ENCODE results near the gene LIN52. TPM values are rescaled to one million over a fixed set of nuclear protein-coding genes. Genes with fewer than 3 reads are reported as not detected.

The LIN52 gene
- polyA plus RNA-seq, 4 donors = 16.6 to 19.4 (median 19.4) TPM

- DNase-seq (ENCODE audit: low read depth in 4 of 4, low spot score in 3 of 4) = no peak
These were observed 134.8 kb downstream of the LIN52 start for GRCh38 chr14:74219277-74220205.

DNA sequence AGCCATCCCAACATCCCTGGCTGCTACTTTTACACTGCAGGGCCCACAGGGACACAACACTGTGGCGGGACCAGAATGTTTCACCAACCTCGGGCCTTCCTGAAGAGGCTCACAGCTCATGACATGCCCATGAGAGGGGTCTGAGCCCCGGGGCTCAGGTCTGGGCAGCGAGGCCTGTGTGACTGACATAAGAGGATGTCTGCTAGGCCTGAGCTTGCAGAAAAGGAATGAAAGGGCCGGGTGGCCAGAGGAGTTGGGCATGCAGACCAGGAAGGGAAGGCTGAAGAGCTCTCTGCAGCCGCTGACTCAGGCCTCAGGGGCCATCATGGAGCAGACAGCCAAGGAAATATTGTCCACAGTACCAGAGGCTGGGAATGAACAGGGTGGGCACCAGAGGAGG is 136.2 kb downstream of the LIN52 start:
- no peak for DNase-seq (ENCODE audit: low read depth in 4 of 4, low spot score in 3 of 4)

DNA sequence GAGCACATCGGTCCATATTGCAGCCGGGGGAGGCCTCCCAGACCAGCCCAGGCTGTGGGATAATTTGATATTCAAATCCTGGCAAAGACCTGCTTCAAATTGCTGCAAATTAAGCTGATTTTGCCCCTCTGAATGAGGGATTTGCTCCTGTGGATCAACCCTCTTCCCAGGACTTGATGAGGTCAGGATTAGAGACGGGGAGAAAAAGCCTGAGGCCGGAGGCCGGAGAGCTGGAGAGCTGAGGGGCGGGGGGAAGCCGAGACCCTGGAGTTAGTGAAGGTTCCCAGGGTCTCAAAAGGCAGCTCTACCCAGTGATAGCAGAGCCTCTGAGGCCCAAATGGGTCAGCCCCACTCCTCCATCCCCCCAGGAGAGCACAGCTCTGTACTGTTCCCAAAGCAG is 137.0 kb downstream of the LIN52 start:
- DNase-seq (ENCODE audit: low read depth in 4 of 4, low spot score in 3 of 4) = no peak

DNA sequence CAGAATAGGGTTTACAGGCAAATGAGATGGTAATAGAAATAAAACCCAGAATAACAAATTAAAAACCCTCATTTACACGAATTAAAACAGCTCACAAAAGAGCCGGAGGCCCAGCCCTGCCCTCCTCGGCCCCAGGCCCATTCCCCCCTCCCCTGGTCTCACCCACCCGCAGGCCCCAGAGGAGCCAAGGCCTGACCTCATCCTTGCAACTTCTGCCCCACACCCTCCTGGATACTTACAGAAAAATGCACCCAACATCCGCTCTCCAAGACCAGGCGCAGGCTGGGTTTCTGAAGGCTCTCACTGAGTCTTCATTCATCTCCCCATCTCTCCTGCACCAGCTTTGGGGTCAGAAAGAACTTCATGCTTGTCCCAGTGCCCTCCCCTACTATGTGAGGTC is 138.3 kb downstream of the LIN52 start:
- DNase-seq (ENCODE audit: low read depth in 4 of 4, low spot score in 3 of 4) = no peak

DNA sequence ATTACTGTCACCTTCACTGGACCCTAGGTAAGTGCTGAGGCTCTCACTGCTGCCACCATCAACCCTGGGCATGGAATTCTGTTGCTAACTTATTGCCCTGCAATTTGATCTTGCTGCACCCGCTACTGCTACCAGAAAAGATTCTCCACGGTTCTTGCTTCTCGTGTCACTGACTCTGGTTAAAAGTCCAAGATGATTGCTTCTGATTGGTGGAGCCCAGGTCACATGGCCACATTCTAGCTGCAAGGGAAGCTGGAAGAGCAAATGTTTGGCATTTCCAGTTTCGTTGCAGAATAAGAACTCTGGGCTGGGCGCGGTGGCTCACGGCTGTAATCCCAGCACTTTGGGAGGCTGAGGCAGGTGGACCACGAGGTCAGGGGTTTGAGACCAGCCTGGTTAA is 147.0 kb downstream of the LIN52 start:
- no peak for DNase-seq (ENCODE audit: low read depth in 4 of 4, low spot score in 3 of 4)

GRCh38 chr14:74235017-74235416 is 150.3 kb downstream of the LIN52 start:
- DNase-seq (ENCODE audit: low read depth in 4 of 4, low spot score in 3 of 4) = no peak

- no peak for DNase-seq (ENCODE audit: low read depth in 4 of 4, low spot score in 3 of 4)
These were observed 152.7 kb downstream of the LIN52 start for GRCh38 chr14:74237441-74237840.

- no peak for DNase-seq (ENCODE audit: low read depth in 4 of 4, low spot score in 3 of 4)
These were observed 154.5 kb downstream of the LIN52 start, which contains the start of gene VSX2 for GRCh38 chr14:74238974-74239847. Gene VSX2 (plus strand): TSS chr14:74239449. CDS start chr14:74239562, 113 bp downstream.

DNA sequence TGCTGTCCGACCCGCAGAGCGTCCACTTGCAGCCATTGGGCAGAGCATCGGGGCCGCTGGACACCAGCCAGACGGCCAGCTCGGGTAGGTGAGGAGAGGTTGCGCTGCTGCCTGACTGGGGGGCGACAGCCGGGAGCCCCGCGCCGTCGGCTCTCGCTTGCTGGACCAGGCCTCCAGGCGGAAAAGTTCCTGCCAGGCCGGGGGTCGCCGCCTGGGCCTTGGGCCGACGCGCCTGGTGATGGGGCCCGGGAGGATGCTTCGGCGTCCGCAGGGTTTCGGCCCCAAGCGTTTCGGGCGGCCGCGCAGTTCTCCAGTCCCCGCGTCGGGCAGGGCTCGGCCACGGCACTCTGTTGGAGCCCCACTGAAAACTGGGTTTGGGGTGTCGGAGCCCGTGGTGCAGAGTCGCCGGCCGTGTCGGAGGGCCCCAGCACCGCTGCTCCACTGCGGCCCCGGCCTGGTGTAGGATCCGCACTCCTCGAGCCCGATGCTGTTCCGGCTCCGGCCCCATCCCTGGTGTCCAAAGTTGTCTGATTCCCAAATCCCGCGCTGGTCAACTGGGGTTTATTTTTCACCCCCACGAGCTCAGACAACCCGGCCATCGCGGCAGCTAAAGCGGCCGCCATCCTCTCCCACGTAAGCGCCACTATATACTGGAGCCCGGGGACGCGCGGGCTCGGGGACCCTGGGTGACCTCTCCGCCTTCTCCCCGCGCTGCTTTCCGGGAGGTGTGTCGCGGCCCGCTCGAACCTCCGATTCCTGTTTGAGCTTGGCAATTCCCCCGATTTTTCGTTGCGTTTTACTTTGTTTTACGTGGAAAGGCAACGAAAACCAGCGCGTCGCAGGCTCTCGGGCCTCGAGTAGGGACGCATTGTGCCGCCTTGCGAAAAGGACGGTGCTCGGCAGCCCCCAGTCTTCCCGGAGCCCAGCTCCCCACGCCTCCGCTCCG is 155.4 kb downstream of the LIN52 start:
- no peak for DNase-seq (ENCODE audit: low read depth in 4 of 4, low spot score in 3 of 4)

GRCh38 chr14:74240794-74241651 is 156.3 kb downstream of the LIN52 start:
- no peak for DNase-seq (ENCODE audit: low read depth in 4 of 4, low spot score in 3 of 4)

- DNase-seq (ENCODE audit: low read depth in 4 of 4, low spot score in 3 of 4) = no peak
These were observed 156.9 kb downstream of the LIN52 start for GRCh38 chr14:74241652-74242017.

GRCh38 chr14:74242021-74242779 is 157.4 kb downstream of the LIN52 start:
- no peak for DNase-seq (ENCODE audit: low read depth in 4 of 4, low spot score in 3 of 4)

GRCh38 chr14:74242780-74243042 is 158.0 kb downstream of the LIN52 start:
- no peak for DNase-seq (ENCODE audit: low read depth in 4 of 4, low spot score in 3 of 4)

- DNase-seq (ENCODE audit: low read depth in 4 of 4, low spot score in 3 of 4) = no peak
These were observed 158.3 kb downstream of the LIN52 start for GRCh38 chr14:74243051-74243450.

DNA sequence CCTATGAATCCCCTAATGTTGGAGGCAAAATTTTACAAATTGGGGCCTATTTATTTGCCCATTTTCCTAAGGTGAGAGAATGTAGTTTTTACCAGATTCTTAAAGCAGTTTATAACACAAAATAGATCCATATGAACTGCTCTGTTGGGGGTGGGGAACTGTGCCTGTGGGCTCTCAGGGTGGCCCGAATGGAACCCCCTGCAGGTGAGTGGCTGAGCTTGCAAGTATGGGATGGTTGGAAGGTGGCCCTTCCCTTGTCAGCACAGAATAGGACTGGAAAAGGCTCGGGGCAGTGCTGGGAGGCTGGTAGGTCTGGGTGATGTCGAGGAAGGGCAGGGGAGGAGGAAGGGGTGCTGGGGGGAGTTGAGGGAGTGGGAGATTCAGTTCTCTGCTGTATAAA is 159.4 kb downstream of the LIN52 start:
- no peak for DNase-seq (ENCODE audit: low read depth in 4 of 4, low spot score in 3 of 4)

DNA sequence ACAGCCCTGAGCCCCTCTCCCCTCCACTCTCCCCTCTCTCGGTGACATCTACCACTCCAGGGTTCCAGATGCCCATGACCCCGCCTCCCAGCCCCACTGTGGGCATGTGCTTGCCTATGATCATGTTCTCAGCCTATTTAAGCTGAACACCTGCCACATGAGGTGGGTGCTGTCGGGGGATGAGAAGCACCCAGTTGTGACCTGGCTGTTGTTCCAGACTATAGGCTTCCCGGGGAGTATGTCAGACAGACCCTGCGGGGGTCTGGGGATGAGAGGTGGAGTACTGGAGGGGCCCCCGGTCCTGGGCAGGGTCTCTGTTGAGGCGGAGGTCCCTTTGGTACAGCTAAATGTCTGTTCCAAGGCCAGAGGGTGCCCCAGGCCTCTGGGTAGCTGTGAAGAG is 160.5 kb downstream of the LIN52 start:
- DNase-seq (ENCODE audit: low read depth in 4 of 4, low spot score in 3 of 4) = no peak

DNA sequence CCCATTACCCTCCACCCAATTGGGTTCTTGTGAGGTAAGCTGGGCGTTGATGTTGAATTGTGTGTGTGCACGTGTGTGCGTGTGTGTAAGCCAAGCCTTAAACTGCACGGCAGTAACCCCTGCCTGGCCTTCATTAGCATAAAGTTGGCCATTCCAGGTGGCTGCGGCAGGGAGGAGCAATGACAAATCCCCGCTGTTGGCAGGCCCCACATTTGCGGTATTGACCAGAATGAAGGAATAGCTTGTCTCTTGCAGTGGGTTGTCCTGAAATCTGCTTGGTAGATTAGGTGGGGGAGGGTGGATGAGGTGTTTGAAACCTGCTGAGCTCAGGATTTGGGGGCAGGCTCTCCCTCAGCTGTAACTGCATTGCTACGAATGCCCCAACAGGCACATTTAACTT is 161.8 kb downstream of the LIN52 start:
- DNase-seq (ENCODE audit: low read depth in 4 of 4, low spot score in 3 of 4) = no peak

GRCh38 chr14:74248017-74248416 is 163.3 kb downstream of the LIN52 start:
- DNase-seq (ENCODE audit: low read depth in 4 of 4, low spot score in 3 of 4) = no peak

All from right renal pelvis (tissue), 4 donors.